MM.1S (cell line): Measurements from ENCODE around the gene UTS2R.

Experiments
- DNase-seq: peaks from one replicate; pipeline ENCODE4 v3.0.0-alpha.2; 2015
- H2AFZ ChIP-seq: fragments of 300-600 bp; sonication (generic); 2 replicates; pipeline ENCODE4 v1.6.0; 2016; ENCODE audit warnings: antibody characterized with exemption, low read length
- H3F3A ChIP-seq: fragments of 300-600 bp; sonication (generic); 2 replicates; pipeline ENCODE4 v1.6.1; 2016; ENCODE audit warnings: mild to moderate bottlenecking, antibody characterized with exemption, low read length, moderate library complexity, mixed read lengths; ENCODE audit not compliant: insufficient read depth
- H3K27ac ChIP-seq: fragments of 300-600 bp; sonication (generic); 2 replicates; pipeline ENCODE4 v1.5.1; 2016; ENCODE audit warnings: mild to moderate bottlenecking, low read length
- H3K27me3 ChIP-seq: fragments of 300-600 bp; sonication (generic); replicated peaks from 2 replicates; pipeline ENCODE4 v1.6.0; 2016; ENCODE audit warnings: low read length; ENCODE audit not compliant: insufficient read depth
- H3K36me3 ChIP-seq: fragments of 300-600 bp; sonication (generic); replicated peaks from 2 replicates; pipeline ENCODE4 v1.6.1; 2016; ENCODE audit warnings: mild to moderate bottlenecking, low read length, mixed read lengths; ENCODE audit not compliant: insufficient read depth
- H3K4me1 ChIP-seq: fragments of 300-600 bp; sonication (generic); 2 replicates; pipeline ENCODE4 v1.6.1; 2016; ENCODE audit warnings: low read length, mixed read lengths
- H3K4me2 ChIP-seq: fragments of 300-600 bp; sonication (generic); 2 replicates; pipeline ENCODE4 v1.6.0; 2016; ENCODE audit warnings: low read depth, low read length
- H3K4me3 ChIP-seq: fragments of 300-600 bp; sonication (generic); 2 replicates; pipeline ENCODE4 v1.5.1; 2016; ENCODE audit warnings: low read length, mixed read lengths
- H3K79me2 ChIP-seq: fragments of 300-600 bp; sonication (generic); 2 replicates; pipeline ENCODE4 v1.6.1; 2016; ENCODE audit warnings: mixed run types, low read length, mixed read lengths
- H3K9ac ChIP-seq: fragments of 300-600 bp; sonication (generic); 2 replicates; pipeline ENCODE4 v1.6.1; 2016; ENCODE audit warnings: low read length, mixed read lengths
- H3K9me2 ChIP-seq: fragments of 300-600 bp; sonication (generic); replicated peaks from 2 replicates; pipeline ENCODE4 v1.6.1; 2016; ENCODE audit warnings: mild to moderate bottlenecking, low read length, mixed read lengths; ENCODE audit not compliant: insufficient read depth
- H3K9me3 ChIP-seq: fragments of 300-600 bp; sonication (generic); replicated peaks from 2 replicates; pipeline ENCODE4 v1.6.1; 2016; ENCODE audit warnings: mild to moderate bottlenecking, low read length, mixed read lengths; ENCODE audit not compliant: insufficient read depth
- H4K20me1 ChIP-seq: fragments of 300-600 bp; sonication (generic); 2 replicates; pipeline ENCODE4 v1.6.1; 2016; ENCODE audit warnings: mild to moderate bottlenecking, low read length, moderate library complexity, mixed read lengths; ENCODE audit not compliant: insufficient read depth
- EZH2 ChIP-seq: fragments of 300-600 bp; sonication (generic); optimal IDR thresholded peaks from 2 replicates; pipeline ENCODE3; 2017; ENCODE audit warnings: low read depth, mild to moderate bottlenecking, antibody characterized with exemption, low read length, mixed read lengths
- EZH2phosphoT487 ChIP-seq: fragments of 300-600 bp; sonication (generic); IDR thresholded peaks from 2 replicates; pipeline ENCODE4 v1.6.1; 2018; ENCODE audit warnings: antibody characterized with exemption, low read length
- TF ChIP-seq, protein P1 (sequence below): fragments of 300-600 bp; sonication (generic); IDR thresholded peaks from 2 replicates; pipeline ENCODE4 v1.5.1; 2016; ENCODE audit warnings: antibody characterized with exemption, low read length, mixed read lengths

Gene UTS2R

DNA sequence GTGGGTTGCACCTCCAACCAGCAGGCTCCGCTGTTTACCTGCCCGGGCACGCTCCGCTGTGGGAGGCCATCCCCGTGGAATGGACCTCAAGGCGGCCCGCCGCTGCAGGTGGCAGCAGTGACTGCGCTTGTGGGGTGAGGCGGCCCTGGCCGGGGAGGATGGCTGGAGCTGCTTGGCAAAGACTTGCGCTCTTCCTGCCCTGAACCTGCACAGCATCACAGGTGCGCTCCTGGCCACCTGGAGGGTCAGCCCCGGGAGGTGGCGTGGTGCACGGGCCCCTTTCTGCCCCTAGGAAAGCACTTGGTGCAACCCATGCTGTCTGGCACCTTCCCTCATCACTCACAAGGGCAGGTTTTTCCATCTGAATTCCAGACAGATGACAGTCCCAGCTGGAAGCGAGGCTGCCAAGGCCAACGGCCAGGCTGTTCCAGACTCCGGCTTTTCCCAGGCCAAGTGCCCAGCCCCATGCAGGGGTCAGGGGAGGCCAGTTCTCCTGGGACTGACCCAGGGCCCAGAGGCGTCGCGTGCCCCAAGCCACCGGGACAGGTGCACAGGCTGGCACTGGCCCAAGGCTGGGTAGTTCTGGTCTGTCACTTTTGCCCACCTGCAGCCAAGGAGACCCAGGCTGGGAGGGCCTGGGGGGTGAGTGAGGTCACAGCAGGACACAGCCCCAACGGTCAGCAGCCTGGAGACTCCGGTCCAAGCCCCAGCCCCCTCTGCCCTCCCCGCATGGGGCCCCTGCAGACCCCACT is 13.3 kb downstream of the UTS2R start:
- H3F3A ChIP-seq = no peaks in the 10 kb centered on the region
- H3K4me1 ChIP-seq = peaks cover 3% of the 10 kb centered on the region; the same call in 1 of the 2 replicates
- no peaks in the 10 kb centered on the region for H3K9me3 ChIP-seq
- H2AFZ ChIP-seq = no peak overlapping the region
- no peaks in the 10 kb centered on the region for H3K36me3 ChIP-seq
- no peak overlapping the region for H3K4me3 ChIP-seq
- H3K27me3 ChIP-seq = no peaks in the 10 kb centered on the region
- H3K9ac ChIP-seq = no peak overlapping the region
- H3K9me2 ChIP-seq = no peaks in the 10 kb centered on the region
- no peak overlapping the region for H3K27ac ChIP-seq
- no peaks in the 10 kb centered on the region for H3K79me2 ChIP-seq
- DNase-seq = peak; percentile 27
- no peak for TF ChIP-seq EZH2phosphoT487
- TF ChIP-seq, protein P1, sequence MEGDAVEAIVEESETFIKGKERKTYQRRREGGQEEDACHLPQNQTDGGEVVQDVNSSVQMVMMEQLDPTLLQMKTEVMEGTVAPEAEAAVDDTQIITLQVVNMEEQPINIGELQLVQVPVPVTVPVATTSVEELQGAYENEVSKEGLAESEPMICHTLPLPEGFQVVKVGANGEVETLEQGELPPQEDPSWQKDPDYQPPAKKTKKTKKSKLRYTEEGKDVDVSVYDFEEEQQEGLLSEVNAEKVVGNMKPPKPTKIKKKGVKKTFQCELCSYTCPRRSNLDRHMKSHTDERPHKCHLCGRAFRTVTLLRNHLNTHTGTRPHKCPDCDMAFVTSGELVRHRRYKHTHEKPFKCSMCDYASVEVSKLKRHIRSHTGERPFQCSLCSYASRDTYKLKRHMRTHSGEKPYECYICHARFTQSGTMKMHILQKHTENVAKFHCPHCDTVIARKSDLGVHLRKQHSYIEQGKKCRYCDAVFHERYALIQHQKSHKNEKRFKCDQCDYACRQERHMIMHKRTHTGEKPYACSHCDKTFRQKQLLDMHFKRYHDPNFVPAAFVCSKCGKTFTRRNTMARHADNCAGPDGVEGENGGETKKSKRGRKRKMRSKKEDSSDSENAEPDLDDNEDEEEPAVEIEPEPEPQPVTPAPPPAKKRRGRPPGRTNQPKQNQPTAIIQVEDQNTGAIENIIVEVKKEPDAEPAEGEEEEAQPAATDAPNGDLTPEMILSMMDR = peak; percentile 23; the same call in 1 of the 2 replicates
- H4K20me1 ChIP-seq = no peaks in the 10 kb centered on the region
- H3K4me2 ChIP-seq = no peak overlapping the region; the same call in 1 of the 2 replicates

DNA sequence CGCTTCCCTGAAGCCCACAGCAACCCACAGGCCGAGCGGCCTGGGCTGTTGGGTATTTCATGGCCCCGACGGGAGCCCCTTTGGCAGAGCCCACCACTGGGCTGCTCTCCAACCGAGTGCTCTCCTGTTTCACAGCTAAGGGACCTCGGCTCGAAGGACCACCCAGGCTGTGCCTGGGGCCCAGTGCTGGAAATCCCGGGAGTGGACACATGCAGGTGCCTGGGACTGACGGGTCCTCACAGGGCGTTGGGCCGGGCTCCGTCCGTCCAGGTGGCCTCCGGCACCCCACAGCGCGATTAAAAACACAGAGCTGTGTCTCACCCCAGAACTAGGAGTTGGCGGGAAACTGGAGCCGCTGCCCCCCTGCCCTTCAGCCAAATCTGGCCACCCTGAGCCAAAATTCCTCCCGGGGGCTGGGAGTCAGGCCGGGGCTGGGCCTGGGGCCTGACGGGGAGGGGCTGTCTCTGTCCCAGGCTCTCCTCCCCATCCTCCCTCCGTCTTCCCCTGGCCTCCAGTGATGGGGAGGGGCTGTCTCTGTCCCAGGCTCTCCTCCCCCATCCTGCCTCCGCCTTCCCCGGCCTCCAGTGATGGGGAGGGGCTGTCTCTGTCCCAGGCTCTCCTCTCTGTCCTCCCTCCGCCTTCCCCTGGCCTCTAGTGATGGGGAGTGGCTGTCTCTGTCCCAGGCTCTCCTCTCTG is 14.1 kb downstream of the UTS2R start:
- DNase-seq = no peak
- Histone ChIP-seq H3K4me1 (peaks cover 3% of the 10 kb centered on the region; the same call in 1 of the 2 replicates), H4K20me1 (no peaks in the 10 kb centered on the region), H3F3A (no peaks in the 10 kb centered on the region), H3K9me3 (no peaks in the 10 kb centered on the region), H3K4me2 (no peak overlapping the region), H3K27me3 (no peaks in the 10 kb centered on the region), H2AFZ (no peak overlapping the region), H3K27ac (no peak overlapping the region), H3K79me2 (no peaks in the 10 kb centered on the region), H3K36me3 (no peaks in the 10 kb centered on the region), H3K9me2 (no peaks in the 10 kb centered on the region), H3K9ac (no peak overlapping the region), H3K4me3 (no peak overlapping the region)
- TF ChIP-seq, protein P1 = no peak
- TF ChIP-seq EZH2phosphoT487 = no peak
- TF ChIP-seq EZH2 = no peak

DNA sequence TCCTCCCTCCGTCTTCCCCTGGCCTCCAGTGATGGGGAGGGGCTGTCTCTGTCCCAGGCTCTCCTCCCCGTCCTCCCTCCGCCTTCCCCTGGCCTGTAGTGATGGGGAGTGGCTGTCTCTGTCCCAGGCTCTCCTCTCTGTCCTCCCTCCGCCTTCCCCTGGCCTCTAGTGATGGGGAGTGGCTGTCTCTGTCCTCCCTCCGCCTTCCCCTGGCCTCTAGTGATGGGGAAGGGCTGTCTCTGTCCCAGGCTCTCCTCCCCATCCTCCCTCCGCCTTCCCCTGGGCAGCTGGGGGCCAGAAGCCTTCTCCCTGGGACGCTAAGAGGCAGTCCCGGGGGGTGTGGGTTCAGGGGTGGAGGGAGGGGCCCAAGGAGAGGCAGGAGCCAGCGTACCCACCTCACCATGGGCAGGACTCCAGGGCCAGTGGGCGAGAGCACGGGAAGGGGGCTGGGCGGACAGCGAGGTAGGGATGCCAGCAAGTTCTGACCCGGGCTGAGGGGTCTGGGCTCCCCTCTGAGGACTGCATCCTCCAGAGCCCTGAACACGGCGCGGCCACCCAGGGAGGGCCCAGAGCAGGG is 14.8 kb downstream of the UTS2R start:
- H3F3A ChIP-seq = no peaks in the 10 kb centered on the region
- peaks cover 3% of the 10 kb centered on the region; the same call in 1 of the 2 replicates for H3K4me1 ChIP-seq
- no peak overlapping the region for H3K4me3 ChIP-seq
- H3K9me2 ChIP-seq = no peaks in the 10 kb centered on the region
- H3K4me2 ChIP-seq = no peak overlapping the region
- H3K9me3 ChIP-seq = no peaks in the 10 kb centered on the region
- no peaks in the 10 kb centered on the region for H3K36me3 ChIP-seq
- H4K20me1 ChIP-seq = no peaks in the 10 kb centered on the region
- TF ChIP-seq, protein P1 = no peak
- TF ChIP-seq EZH2 (no peak), EZH2phosphoT487 (no peak)
- no peak overlapping the region for H2AFZ ChIP-seq
- no peak overlapping the region for H3K9ac ChIP-seq
- no peaks in the 10 kb centered on the region for H3K27me3 ChIP-seq
- no peak overlapping the region for H3K27ac ChIP-seq
- DNase-seq = no peak
- no peaks in the 10 kb centered on the region for H3K79me2 ChIP-seq
